Measurements from ENCODE around the gene CSRP2. TPM values are rescaled to one million over a fixed set of nuclear protein-coding genes. Genes with fewer than 3 reads are reported as not detected.

The CSRP2 gene
- total RNA-seq, 1 experiment from 2014 or later: 158 TPM

GRCh38 chr12:76899522-76899921 is 20.7 kb upstream of the CSRP2 start:
- Histone ChIP-seq H3K27me3 (ENCODE audit: insufficient read depth, low read length) (no peaks in the 10 kb centered on the region), H2BK120ac (ENCODE audit: low read depth, low read length, poor library complexity, severe bottlenecking) (no peak overlapping the region), H2AK5ac (ENCODE audit: insufficient read length, low read length) (no peak overlapping the region), H2BK5ac (ENCODE audit: insufficient read length, low read length) (no peak overlapping the region), H3K4me2 (ENCODE audit: insufficient read depth, insufficient read length, low read length) (no peak overlapping the region), H3K14ac (ENCODE audit: insufficient read depth, low read length) (no peak overlapping the region), H4K20me1 (ENCODE audit: control insufficient read depth, insufficient read depth, insufficient read length) (no peaks in the 10 kb centered on the region), H3T11ph (ENCODE audit: low read length) (no peak overlapping the region), H3K27ac (ENCODE audit: insufficient read length, low read depth, low read length) (no peak overlapping the region), H3K79me1 (ENCODE audit: insufficient read depth, low read depth, low read length, poor library complexity, severe bottlenecking) (no peaks in the 10 kb centered on the region), H2BK20ac (ENCODE audit: low read depth, low read length, poor library complexity, severe bottlenecking) (no peak overlapping the region), H2BK12ac (ENCODE audit: insufficient read length, low read depth, low read length) (no peak overlapping the region), H3K56ac (ENCODE audit: insufficient read length, low read depth, low read length) (no peak overlapping the region), H3K23ac (ENCODE audit: insufficient read length, low read depth, low read length) (no peak overlapping the region), H2AFZ (ENCODE audit: low read length) (no peak overlapping the region), H4K91ac (ENCODE audit: insufficient read length, low read depth, low read length) (no peak overlapping the region), H3K9ac (ENCODE audit: extremely low read depth, insufficient read length, low read length) (no peak overlapping the region), H3K23me2 (ENCODE audit: insufficient read length, low read depth, low read length, poor library complexity, severe bottlenecking) (no peaks in the 10 kb centered on the region), H4K8ac (replicated peaks; ENCODE audit: insufficient read length, low read depth, low read length) (no peak overlapping the region), H3K79me2 (ENCODE audit: insufficient read depth, low read length) (no peaks in the 10 kb centered on the region), H3K9me3 (ENCODE audit: control insufficient read depth, low read depth, low read length) (no peaks in the 10 kb centered on the region), H3K4ac (ENCODE audit: low read depth, low read length) (no peak overlapping the region), H2BK15ac (ENCODE audit: low read depth, low read length) (no peak overlapping the region), H4K5ac (ENCODE audit: insufficient read length, low read depth, low read length) (no peak overlapping the region), H3K18ac (ENCODE audit: insufficient read length, low read depth, low read length) (no peak overlapping the region), H3K4me1 (ENCODE audit: insufficient read depth, low read length) (no peaks in the 10 kb centered on the region)
- Mint-ChIP-seq H3K9me3 (peaks cover 5 to 7% of the 10 kb centered on the region in 2 experiments; a peak in 4 of 5 replicates), H3K4me3 (no peak overlapping the region), H3K4me1 (peaks cover 0 to 8% of the 10 kb centered on the region in 2 experiments; a peak in 1 of 4 replicates), H3K27ac (no peak overlapping the region), H3K36me3 (ENCODE audit: insufficient read depth in 1 of 3, low read depth in 3 of 3) (peaks cover 3 to 9% (median 4%) of the 10 kb centered on the region in 3 experiments; a peak in 5 of 7 replicates), H3K27me3 (ENCODE audit: low read depth) (no peaks in the 10 kb centered on the region)
- no peak for TF ChIP-seq CTCF (conservative IDR thresholded peaks at IDR 0.05)
- WGBS (ENCODE audit: extremely low coverage, insufficient read length, low lambda C conversion rate): no CpG with 5 or more reads among the region's 2 CpGs
- DNase-seq: no peak

Measured in H9 (cell line).